IPS-11a (cell line): Measurements from ENCODE around the gene HDAC9.

Experiments
- H3K4me3 ChIP-seq: one replicate; pipeline ENCODE4 v1.5.1; 2013; ENCODE audit warnings: low read depth, low read length, control low read depth

HDAC9 gene

DNA sequence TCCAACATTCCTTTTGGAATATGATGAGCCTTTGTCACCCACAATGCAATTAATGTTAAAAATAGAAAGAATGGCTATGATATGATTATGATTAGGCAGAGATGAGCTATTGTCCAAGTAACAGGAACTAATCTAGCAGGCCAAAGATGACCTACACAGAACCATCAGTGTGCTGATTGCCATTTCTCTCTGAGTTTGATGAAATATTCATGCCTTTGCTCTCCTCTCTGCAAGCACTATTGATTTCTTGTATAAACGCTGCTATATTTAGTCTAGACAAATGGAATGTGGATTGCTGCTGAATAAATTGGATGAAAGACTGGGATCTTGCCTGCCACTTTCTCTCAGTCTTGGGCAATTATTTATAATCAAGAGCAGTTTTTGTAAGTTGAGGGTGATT is 85.4 kb downstream of the HDAC9 start:
- no peak overlapping the region for H3K4me3 ChIP-seq

DNA sequence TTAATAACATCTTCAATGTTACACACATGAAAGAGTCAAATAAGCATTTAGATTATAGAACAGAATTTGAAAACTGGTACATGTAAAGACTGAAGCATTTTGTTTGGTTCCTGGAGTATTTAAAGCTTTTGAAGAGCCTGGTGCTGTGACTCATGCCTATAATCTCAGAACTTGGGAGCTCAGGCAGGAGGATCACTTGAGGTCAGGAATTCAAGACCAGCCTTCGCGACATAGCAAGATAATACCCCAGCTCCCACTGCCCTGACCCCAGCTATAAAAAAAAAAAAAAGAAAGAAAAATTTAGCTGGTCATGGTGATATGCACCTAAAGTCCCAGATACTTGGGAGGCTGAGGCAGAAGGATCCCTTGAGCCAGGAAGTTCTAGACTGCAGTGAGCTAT is 87.8 kb downstream of the HDAC9 start:
- H3K4me3 ChIP-seq: no peak overlapping the region

DNA sequence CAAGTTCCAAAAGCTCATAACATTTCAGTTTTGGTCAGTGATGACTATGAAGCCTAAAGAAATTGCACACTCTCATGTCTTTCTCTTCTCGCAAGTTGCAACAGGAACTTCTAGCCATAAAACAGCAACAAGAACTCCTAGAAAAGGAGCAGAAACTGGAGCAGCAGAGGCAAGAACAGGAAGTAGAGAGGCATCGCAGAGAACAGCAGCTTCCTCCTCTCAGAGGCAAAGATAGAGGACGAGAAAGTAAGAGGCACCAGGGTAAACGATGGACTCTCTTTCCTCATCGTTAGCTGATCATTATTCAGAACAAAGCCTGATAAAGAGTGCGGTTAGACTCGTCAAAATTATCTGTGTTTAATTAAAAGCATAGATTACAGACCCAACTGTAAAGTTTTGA is 94.7 kb downstream of the HDAC9 start:
- H3K4me3 ChIP-seq: no peak overlapping the region

DNA sequence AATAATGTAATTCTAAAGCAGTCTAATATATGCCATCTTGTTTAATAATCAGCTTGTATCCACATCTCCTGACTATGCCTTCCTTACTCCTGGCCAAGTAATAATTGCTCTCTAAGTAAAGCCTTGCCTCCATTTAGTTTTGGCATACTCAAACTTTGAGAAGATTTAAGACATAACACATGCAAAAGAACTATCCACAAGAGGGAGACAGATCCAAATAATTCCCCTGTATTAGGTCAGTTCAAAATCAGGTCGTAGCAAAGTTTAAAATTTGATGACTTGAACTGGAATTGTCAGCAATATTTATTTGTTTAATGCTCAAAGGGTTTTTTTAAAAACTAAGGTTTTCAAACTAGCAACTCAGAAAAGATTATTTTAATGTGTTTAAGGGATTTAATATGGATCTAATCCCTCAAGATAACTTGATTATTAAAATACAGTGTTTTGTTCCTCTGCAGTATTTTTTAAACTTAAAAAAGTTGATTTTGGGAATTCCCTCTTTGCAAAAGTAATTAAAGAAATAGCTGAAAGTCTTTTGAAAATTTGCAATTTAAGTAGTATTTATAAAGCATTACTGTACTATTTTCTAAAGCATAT is 95.3 kb downstream of the HDAC9 start:
- H3K4me3 ChIP-seq: no peak overlapping the region

DNA sequence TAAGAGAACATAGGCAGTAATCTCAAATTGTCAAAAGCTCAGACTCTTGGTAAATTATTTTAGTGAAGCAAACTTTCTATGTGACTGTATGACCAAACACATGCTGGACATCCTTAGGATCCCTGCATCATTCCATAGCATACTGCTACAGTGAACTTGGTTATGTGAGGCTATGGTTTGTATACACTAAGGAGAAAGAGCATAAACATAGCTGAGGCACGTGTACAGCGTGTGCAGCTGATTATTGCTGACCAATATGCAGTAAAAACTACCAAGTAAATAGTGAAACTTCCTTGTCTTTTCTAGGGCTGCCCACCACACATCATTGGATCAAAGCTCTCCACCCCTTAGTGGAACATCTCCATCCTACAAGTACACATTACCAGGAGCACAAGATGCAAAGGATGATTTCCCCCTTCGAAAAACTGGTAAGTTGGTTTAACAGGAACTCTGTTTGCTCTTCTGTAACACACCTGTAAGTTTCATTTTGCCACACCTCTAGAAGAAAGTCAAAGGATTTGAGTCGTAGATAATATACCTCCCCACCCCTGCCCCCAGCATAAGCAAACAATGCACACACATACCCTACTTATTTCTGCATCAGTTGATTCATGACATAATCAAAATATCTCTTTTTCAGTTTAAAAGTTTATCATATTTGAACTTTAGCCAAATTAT is 98.2 kb downstream of the HDAC9 start:
- H3K4me3 ChIP-seq: no peak overlapping the region

DNA sequence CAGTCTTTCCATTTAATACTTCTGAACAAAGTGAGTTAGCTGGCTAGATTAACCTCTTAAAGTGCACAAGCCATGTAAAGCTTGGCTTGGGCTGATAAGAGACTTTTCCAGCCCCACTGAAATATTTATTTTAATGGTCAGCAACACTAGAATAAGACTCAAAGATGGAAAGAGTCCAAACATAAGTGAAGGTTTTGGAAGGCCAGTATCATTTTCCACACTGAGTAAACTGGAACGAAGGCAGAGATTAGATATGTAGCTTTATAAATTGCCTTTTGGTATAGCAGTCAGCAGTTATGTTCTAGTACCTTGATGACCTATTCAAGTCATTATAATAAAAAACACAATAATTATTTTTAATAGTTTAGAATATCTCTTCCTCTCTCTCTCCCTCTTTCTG is 102.2 kb downstream of the HDAC9 start:
- no peak overlapping the region for H3K4me3 ChIP-seq

DNA sequence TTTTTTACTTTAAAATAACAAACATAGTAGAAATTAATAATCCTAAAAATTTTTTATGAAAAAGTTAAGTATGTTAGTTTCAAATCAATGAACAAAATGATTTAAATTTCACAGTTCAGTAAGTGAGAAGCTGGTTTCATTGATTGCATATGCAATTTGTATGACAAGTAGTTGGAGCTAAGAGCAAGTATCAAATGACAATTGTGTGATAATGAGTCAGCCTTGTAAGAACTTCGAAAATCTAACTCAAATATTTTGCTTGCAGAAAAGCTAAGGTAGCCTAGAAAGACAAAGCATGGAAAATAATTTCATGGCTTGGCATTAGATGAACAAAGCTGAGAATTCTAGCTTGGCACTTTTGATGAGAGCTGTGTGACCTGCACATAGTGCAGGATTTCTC is 111.5 kb downstream of the HDAC9 start:
- no peak overlapping the region for H3K4me3 ChIP-seq

DNA sequence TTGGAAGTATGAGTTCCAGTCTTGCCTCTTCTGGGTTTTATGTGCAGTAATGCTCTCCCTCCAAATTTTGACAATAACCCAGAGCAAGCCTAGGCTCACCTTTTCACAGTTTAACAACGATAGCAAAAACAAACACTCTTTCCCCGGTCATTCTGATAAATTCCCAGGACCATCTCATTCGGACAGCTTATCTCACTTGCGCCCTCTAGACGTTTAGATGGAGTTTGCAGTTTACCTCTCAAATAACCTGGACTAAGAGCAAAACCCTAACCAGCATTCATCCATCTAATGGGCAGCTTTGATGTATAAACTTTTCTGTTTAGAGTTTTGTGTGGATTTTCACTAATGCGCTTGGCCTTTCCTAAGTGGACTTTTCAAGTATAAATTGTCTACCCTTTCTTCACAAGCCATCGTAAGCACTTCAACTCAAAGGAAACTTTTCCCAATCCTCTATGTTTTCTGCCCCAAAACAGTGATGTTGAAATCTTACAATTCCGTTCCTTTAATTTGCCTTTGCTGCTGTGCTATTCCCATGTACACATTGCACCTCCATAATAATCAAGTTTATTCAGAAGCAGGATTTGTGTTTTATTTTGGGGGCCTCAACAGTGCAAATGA is 114.9 kb downstream of the HDAC9 start:
- H3K4me3 ChIP-seq: no peak overlapping the region

DNA sequence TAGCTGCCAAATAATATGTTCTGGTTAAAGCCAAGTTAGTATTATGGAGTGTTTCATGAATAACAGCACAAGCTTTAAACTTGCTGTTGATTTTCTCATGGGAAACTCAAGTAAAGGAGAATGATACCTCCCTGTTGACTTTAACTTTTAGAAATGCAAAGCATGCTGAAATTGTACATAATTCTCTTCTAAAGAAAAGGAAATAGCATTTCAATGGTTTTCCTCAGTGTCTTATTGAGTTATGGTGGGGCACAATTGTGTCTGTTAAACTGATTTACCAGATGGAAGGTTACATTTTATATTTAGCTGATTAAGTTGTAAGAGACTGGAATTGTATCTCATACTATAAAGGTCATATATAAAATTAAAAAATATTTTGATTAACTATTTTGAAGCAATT is 119.3 kb downstream of the HDAC9 start:
- H3K4me3 ChIP-seq: no peak overlapping the region

DNA sequence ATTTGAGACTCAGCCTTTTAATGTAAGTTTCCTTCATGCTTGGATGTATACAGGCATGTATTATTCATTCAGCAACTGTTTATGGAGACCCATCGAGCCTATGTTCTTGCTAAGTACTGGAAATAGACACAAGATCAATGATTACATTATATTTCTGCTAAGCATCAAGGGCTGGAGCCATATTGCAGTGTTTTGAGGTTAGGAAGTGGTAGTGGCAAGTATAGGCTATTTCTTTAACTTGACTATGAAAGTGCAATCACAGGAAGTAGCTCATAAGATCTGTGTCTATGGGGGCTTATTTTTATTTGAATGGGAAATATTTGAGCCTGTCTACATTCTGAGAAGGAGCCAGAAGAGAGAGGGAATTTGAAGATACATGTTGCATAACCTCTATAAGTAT is 123.8 kb downstream of the HDAC9 start:
- H3K4me3 ChIP-seq: no peak overlapping the region

DNA sequence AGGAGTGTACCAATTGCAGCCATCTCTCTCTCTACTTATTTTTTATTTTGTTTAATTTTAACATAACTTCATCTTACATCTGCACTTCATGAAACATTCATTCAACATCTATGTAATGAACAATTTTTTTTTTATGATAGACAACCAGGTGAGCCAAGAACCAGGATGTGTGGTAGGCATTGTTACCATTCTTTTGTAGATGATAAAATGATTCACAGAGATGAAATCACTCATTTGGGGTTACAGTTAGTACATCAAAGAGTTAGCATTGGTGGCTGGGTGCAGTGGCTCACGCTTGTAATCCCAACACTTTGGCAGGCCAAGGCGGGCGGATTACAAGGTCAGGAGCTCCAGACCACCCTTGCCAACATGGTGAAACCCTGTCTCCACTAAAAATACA is 127.8 kb downstream of the HDAC9 start:
- H3K4me3 ChIP-seq: no peak overlapping the region

DNA sequence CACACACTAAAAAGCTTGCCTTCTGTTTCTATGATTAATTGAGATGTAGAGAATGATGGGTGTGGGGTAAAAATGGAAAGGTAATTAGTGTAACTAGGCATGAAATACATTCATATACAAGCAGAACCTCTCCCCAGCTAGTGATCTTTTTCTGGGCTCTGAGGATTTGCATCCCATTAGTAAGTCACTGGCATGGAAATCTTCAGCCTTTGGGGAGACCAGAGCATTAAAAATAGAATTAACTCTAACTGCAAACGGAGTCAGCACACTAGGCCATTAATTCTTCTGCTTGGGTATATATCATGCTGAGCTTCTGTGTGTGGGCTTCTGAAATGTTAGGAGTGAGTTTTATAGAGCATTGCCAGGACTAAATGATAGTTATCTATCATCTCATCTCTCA is 128.9 kb downstream of the HDAC9 start:
- no peak overlapping the region for H3K4me3 ChIP-seq

DNA sequence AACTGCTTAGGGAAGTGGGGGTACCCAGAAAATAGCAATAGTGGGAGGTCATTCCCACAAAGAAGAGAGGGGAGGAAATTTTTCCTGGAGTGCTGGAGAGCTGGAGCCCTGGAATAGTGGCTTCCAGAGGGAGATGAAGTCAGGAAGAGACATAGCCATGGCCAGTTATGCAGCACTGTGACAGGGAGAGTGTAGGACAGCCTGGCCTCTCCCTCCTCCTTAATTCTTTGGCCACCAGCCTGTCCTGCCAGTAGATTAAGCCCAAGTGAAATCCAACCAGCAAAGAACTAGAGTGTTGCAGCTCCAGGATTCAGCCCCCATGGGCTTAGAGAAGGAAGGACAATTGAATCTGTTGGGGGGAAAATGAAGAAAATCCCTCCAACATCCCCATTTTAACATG is 130.5 kb downstream of the HDAC9 start:
- no peak overlapping the region for H3K4me3 ChIP-seq

DNA sequence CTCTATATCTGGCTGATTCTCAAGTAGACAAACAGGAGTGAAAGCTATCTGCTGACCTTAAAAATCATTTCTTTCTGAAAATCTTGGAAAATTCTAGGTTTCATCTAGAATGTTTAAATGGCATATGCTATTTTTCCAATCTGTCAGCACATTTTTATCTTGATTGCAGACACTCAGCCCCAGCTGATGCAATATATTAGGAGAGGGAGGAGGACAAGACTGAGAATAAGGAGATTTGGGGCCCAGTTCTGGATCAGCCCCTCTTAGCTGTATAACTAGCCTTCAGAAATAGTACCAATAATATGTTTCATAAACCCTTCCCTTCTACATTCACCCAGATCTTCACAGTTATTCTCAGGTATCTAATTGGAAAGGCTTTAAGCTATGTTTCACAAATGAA is 131.2 kb downstream of the HDAC9 start:
- H3K4me3 ChIP-seq: no peak overlapping the region

DNA sequence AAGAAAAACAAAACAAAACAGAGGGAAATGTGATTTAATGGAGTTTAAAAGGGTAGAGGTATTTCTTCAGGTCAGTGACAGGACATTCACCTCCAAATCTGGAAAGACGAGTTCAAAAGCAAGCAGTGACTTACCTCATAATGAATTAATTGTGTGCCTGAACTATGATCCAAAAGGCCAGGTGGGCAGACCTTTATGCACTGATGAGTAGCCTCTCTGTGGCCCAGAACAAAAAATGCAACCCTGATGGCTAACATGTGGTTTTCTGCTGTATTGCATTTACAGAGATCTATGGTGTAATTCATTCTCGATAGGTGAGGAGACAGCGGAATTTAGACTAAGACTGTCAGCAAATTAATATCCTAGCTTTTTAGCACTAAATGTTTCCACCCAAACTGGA is 142.0 kb downstream of the HDAC9 start:
- no peak overlapping the region for H3K4me3 ChIP-seq

DNA sequence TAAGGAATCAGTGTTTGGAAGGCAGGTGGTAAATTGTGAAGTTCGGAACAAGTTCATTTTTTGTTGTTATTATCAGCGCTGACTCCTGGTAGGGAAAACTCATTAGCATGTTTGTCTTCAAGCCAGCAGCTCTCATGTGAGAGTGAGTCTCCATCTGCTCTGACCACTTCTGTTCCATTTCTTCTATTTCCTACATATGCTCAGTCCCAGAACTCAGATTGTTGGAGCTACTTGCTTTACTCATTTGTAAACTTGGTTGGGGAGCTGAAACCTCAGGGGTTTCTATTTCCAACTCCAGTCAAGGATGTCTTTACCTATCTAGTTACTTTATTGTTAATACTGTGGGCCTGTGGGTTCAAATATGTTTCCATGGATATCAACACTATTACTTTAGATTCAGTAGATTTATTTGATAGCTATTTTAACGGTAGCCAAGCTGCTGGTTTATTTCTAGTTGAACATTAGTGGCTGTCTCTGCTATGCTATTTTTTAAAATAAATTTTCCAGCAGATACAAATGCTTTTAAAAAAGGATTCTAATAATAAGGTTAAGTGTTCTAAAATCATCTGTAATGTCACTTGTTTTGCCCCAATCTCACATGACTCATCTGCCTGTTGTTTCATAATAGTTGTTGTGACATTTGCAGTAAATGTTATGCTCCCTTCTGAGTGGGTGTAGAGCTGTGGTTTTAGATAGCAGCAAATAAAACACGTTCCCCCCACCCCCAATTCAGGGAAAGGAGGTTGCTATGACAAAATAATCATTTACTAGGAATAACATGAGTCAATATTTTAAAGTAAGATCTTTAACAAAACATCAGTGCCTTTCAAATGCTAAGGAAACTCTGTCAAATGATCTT is 143.3 kb downstream of the HDAC9 start:
- H3K4me3 ChIP-seq: no peak overlapping the region

DNA sequence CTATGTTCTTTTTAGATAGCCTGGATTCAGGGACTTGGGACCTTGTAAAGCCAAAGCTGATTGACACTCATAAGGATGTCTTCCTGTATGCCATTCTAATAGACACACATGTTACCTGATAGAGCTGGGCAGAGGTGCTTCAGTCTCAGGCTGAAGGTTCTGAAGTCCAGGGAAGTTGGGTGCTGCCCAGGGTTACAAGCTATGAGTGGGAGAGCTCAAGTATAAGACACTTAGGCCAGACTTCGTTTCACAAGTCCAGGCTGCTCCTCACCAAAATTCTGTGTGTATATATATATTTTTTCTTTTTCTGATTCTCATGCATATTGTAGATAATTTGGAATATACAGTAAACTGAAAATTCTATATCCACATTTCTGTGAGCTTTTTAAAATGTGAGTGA is 144.2 kb downstream of the HDAC9 start:
- H3K4me3 ChIP-seq: no peak overlapping the region

DNA sequence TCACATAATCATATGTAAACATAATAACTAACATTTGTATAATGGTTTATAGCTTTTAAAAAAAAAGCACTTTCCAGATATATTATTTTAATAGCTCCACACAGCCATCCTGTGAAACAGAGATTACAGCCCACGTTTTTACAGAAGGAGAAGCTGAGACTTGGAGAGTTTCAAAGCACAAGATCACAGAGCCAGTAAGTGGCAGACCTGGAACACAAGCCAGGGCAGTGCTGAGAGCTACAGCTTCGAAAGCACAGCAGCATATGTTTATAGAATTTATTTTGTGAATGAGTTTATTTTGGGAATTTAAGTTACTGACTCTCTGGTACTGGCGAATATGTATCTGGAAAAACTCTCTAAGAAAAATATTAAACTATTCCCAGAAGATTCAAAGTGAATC is 149.4 kb downstream of the HDAC9 start:
- H3K4me3 ChIP-seq: no peak overlapping the region

DNA sequence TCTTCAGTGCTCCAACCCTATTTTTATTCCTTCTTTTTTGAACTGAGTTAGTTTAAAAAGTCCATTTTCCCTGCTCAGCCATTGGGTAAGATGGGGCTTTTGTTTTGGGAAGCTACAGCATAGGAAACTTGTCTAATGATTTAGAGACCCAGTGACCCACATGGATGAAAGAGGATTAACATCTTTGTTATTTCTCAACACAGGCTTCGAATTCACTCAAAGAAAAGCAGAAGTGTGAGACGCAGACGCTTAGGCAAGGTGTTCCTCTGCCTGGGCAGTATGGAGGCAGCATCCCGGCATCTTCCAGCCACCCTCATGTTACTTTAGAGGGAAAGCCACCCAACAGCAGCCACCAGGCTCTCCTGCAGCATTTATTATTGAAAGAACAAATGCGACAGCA is 152.0 kb downstream of the HDAC9 start:
- no peak overlapping the region for H3K4me3 ChIP-seq

DNA sequence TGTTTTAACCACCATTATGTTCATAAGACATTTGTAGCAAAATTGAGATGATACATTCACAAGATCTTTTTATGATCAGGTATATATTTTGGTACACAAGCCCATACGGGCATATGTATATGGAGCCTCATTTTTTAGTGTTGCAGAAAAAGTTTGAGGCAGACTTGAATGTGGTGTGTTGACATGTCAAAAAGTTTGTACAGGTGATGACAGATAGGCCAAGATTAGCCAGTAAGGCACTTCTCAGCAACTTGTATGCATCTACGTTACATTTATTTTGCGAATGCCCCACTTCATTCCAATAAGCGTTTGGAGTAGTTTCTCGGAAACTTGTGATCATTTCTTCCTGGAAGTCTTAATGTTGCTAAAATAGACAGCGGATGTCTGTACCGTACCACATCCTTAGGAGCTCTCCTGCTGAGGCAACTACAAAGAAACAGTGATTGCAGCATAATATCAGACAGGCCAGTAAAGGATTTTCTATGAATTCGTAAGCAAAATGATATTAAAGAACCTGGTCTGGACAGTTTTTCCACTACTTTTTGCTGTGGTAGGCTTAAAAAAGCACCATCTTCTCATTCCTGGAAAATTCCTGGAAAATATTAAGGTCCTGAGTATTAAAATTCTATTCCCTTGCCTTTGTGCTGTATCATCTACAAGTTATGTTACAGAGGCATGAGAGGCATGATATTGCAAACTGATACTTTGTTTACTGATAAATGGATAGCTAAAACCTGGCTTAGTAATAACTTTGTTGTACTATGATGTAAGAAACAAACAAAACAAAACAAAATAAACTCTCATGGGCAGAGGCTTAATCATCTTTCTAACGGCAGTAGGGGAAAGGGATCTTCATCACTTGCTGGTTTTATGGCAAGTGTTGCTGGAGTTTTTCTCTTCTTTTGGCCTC is 153.6 kb downstream of the HDAC9 start:
- H3K4me3 ChIP-seq: no peak overlapping the region
